Measurements from ENCODE around the gene BICRAL. TPM values are rescaled to one million over a fixed set of nuclear protein-coding genes. Genes with fewer than 3 reads are reported as not detected.
A peak's percentile ranks its signal among the peaks of the same experiment; 100 is the strongest.
"Not testable (repeated sequence)": the region's sequence is repeated elsewhere in the genome, so short reads cannot be mapped to it uniquely, and the experiment has no call there.

Gene BICRAL
- total and polyA plus RNA-seq, 2 experiments from 2014 or later, result 3.9 to 7.2 TPM

GRCh38 chr6:42790549-42791181 lies 8.8 kb downstream of the BICRAL start:
- H3K4me3 ChIP-seq, result no peak overlapping the region
- H3K9me3 ChIP-seq (ENCODE audit: low read depth), result no peaks in the 10 kb centered on the region
- TF ChIP-seq CTCF (IDR thresholded peaks at IDR 0.05; ENCODE audit: low read depth, low read length), result no peak
- H3K4me1 ChIP-seq (ENCODE audit: low read depth), result peaks cover 25% of the 10 kb centered on the region
- no peaks in the 10 kb centered on the region for H3K36me3 ChIP-seq
- peak in 1 of 2 donors; percentile 32 for DNase-seq (ENCODE audit: low read depth in 1 of 2, low spot score in 1 of 2)
- no peaks in the 10 kb centered on the region for H3K27me3 ChIP-seq
- H3K27ac ChIP-seq, result peak overlapping the region; percentile 75

- Histone ChIP-seq H3K27me3 (no peaks in the 10 kb centered on the region), H3K4me1 (ENCODE audit: low read depth) (peaks cover 15% of the 10 kb centered on the region), H3K27ac (peak overlapping the region; percentile 75), H3K4me3 (no peak overlapping the region), H3K36me3 (no peaks in the 10 kb centered on the region), H3K9me3 (ENCODE audit: low read depth) (no peaks in the 10 kb centered on the region)
- no peak for DNase-seq (ENCODE audit: low read depth in 1 of 2, low spot score in 1 of 2)
- TF ChIP-seq CTCF (IDR thresholded peaks at IDR 0.05; ENCODE audit: low read depth, low read length), result no peak
Observed at GRCh38 chr6:42791706-42792320, 10.0 kb downstream of the BICRAL start.

GRCh38 chr6:42795651-42796050 lies 13.8 kb downstream of the BICRAL start:
- no peak for DNase-seq (ENCODE audit: low read depth in 1 of 2, low spot score in 1 of 2)
- no peak for TF ChIP-seq CTCF (IDR thresholded peaks at IDR 0.05; ENCODE audit: low read depth, low read length)
- H3K4me1 ChIP-seq (ENCODE audit: low read depth), result peaks cover 1% of the 10 kb centered on the region
- H3K27me3 ChIP-seq, result no peaks in the 10 kb centered on the region
- no peaks in the 10 kb centered on the region for H3K9me3 ChIP-seq (ENCODE audit: low read depth)
- H3K36me3 ChIP-seq, result no peaks in the 10 kb centered on the region
- no peak overlapping the region for H3K4me3 ChIP-seq
- no peak overlapping the region for H3K27ac ChIP-seq

- no peak for TF ChIP-seq CTCF (IDR thresholded peaks at IDR 0.05; ENCODE audit: low read depth, low read length)
- no peak overlapping the region for H3K27ac ChIP-seq
- no peaks in the 10 kb centered on the region for H3K9me3 ChIP-seq (ENCODE audit: low read depth)
- no peak for DNase-seq (ENCODE audit: low read depth in 1 of 2, low spot score in 1 of 2)
- no peaks in the 10 kb centered on the region for H3K27me3 ChIP-seq
- no peak overlapping the region for H3K4me3 ChIP-seq
- H3K36me3 ChIP-seq, result no peaks in the 10 kb centered on the region
- H3K4me1 ChIP-seq (ENCODE audit: low read depth), result no peaks in the 10 kb centered on the region
Observed at GRCh38 chr6:42796171-42796570, 14.3 kb downstream of the BICRAL start.

- H3K4me3 ChIP-seq; H3K9me3 ChIP-seq (ENCODE audit: low read depth); DNase-seq (ENCODE audit: low read depth in 1 of 2, low spot score in 1 of 2); H3K27me3 ChIP-seq; H3K4me1 ChIP-seq (ENCODE audit: low read depth); H3K27ac ChIP-seq; H3K36me3 ChIP-seq: not testable (repeated sequence)
Observed at GRCh38 chr6:42797696-42798095, 15.8 kb downstream of the BICRAL start.

- no peak overlapping the region for H3K27ac ChIP-seq
- no peak overlapping the region for H3K4me3 ChIP-seq
- no peak for TF ChIP-seq CTCF (IDR thresholded peaks at IDR 0.05; ENCODE audit: low read depth, low read length)
- no peaks in the 10 kb centered on the region for H3K9me3 ChIP-seq (ENCODE audit: low read depth)
- DNase-seq (ENCODE audit: low read depth in 1 of 2, low spot score in 1 of 2), result no peak
- no peaks in the 10 kb centered on the region for H3K4me1 ChIP-seq (ENCODE audit: low read depth)
- H3K36me3 ChIP-seq, result no peaks in the 10 kb centered on the region
- no peaks in the 10 kb centered on the region for H3K27me3 ChIP-seq
Observed at GRCh38 chr6:42805297-42805861, 23.5 kb downstream of the BICRAL start.

- not testable (repeated sequence) for H3K9me3 ChIP-seq (ENCODE audit: low read depth); H3K27ac ChIP-seq; H3K27me3 ChIP-seq; DNase-seq (ENCODE audit: low read depth in 1 of 2, low spot score in 1 of 2); H3K36me3 ChIP-seq; H3K4me3 ChIP-seq; H3K4me1 ChIP-seq (ENCODE audit: low read depth)
Observed at GRCh38 chr6:42806359-42806758, 24.5 kb downstream of the BICRAL start.
